Adipocyte (in vitro differentiated cells): ENCODE results near the gene PLCL1.

Experiments
- DNase-seq: peaks from one replicate; pipeline ENCODE4 v3.0.0-alpha.2; 2015; ENCODE audit warnings: low read depth
- H3K27me3 ChIP-seq: replicated peaks from 2 replicates; pipeline ENCODE4 v1.7.0; 2013; ENCODE audit warnings: mild to moderate bottlenecking, low read length, moderate library complexity; ENCODE audit not compliant: control insufficient read depth, insufficient read depth
- H3K36me3 ChIP-seq: 2 replicates; pipeline ENCODE4 v1.7.0; 2013; ENCODE audit warnings: low read length, mild to moderate bottlenecking, moderate library complexity; ENCODE audit not compliant: control insufficient read depth, insufficient read depth, severe bottlenecking
- H3K4me1 ChIP-seq: 2 replicates; pipeline ENCODE4 v1.7.0; 2013; ENCODE audit warnings: mild to moderate bottlenecking, low read length, moderate library complexity; ENCODE audit not compliant: control insufficient read depth, insufficient read depth
- H3K4me3 ChIP-seq: 2 replicates; pipeline ENCODE4 v1.7.0; 2013; ENCODE audit warnings: mild to moderate bottlenecking, low read length, moderate library complexity
- H3K9ac ChIP-seq: 2 replicates; pipeline ENCODE4 v1.7.0; 2013; ENCODE audit warnings: mild to moderate bottlenecking, low read length, moderate library complexity
- H3K9me3 ChIP-seq: 2 replicates; pipeline ENCODE4 v1.7.0; 2013; ENCODE audit warnings: mild to moderate bottlenecking, low read length, moderate library complexity; ENCODE audit not compliant: control insufficient read depth

PLCL1 gene

DNA sequence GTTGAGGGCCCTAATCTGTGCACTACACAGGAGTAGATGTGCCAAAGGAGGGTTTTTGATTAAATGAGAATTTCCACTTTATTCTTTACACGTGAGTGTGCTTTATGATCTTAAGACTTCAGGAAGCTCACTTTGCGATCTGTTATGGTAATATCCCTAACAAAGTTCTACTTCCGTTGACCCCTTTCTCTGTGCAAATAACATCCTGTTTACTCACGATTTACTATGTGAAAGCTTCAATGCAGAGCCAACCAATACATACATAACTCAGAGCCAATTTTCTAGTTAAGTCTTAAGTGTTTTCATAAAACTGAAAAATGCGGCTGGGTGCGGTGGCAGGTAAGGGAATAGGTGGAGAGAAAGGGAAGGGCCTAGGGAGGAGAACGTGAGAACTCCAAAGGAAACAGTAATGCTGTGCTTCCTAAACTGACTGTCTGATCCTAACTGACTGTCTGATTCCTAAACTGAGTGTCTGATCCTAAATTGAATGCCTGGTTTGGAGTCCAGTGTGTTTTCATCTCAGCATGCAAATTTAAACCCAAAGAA is 87.6 kb downstream of the PLCL1 start:
- H3K4me1 ChIP-seq = peaks cover 15% of the 10 kb centered on the region
- no peak for DNase-seq
- no peaks in the 10 kb centered on the region for H3K36me3 ChIP-seq
- no peak overlapping the region for H3K4me3 ChIP-seq
- no peak overlapping the region for H3K9ac ChIP-seq
- H3K27me3 ChIP-seq = no peaks in the 10 kb centered on the region
- H3K9me3 ChIP-seq = no peaks in the 10 kb centered on the region

- Histone ChIP-seq H3K9me3 (no peaks in the 10 kb centered on the region), H3K9ac (no peak overlapping the region), H3K4me3 (no peak overlapping the region), H3K27me3 (no peaks in the 10 kb centered on the region), H3K36me3 (no peaks in the 10 kb centered on the region), H3K4me1 (peaks cover 10% of the 10 kb centered on the region)
- no peak for DNase-seq
Observed at GRCh38 chr2:197893403-197894177, 89.2 kb downstream of the PLCL1 start.

DNA sequence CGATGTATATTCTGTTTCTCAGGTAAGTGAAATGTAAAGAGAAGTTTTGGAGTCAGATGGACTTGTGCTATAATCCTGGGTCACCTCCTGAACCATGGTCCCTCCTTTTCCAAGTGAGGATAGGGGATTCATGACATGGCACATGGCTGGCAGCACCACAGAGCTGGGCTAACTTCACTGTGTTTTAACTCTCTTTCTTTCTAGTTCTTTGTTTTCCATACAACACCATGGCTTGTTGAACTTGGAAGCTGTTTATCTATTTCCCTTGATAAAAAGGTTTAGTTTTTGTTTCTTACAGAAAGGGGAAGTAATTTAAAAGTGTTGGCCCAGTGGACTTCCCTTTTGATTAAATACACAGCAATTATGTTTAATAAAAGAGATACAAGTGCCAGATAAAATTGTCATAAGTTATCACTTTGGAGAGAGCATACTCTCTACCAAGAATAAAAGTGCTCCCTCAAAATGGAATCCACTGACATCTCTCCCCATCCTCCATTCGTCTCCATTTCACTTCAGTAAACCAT is 90.4 kb downstream of the PLCL1 start:
- no peak for DNase-seq
- H3K9ac ChIP-seq = no peak overlapping the region
- no peak overlapping the region for H3K4me3 ChIP-seq
- H3K27me3 ChIP-seq = no peaks in the 10 kb centered on the region
- H3K4me1 ChIP-seq = no peaks in the 10 kb centered on the region
- no peaks in the 10 kb centered on the region for H3K36me3 ChIP-seq
- no peaks in the 10 kb centered on the region for H3K9me3 ChIP-seq

DNA sequence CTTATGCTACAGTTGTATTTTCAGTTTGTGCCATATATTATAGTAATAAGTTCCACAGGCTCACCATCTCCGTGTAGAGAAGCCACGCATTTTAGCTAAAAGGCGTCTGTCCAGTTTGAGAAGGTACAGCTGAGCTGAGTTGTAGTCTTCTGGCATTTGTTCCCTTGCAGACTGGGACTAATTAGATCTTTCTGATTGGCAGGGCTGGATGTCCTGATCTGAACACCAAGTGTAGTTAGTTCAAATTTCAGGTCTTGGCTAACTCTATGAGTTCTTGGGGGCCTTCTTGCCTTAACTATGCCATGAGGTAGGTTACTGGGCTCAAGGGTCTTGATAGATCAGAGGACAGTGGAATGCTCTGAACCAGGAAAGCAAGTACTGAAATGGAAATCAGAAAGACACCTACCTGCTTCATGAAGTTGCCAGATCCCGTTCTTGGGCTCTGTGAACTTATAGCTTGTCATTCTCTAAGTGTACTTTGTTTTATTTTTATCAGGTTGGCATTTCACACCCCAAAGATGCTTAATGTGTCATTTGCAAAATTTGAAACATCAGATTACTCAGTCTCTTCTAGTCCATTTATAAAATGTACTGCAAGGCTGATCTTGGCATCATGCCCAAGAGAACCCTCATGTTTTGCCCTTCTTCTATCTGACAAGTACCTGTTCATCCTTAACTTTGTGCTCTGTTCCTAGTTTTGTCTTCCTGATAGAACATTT is 93.7 kb downstream of the PLCL1 start:
- DNase-seq = no peak
- Histone ChIP-seq H3K9me3 (no peaks in the 10 kb centered on the region), H3K9ac (no peak overlapping the region), H3K4me3 (no peak overlapping the region), H3K27me3 (no peaks in the 10 kb centered on the region), H3K36me3 (no peaks in the 10 kb centered on the region), H3K4me1 (no peaks in the 10 kb centered on the region)

DNA sequence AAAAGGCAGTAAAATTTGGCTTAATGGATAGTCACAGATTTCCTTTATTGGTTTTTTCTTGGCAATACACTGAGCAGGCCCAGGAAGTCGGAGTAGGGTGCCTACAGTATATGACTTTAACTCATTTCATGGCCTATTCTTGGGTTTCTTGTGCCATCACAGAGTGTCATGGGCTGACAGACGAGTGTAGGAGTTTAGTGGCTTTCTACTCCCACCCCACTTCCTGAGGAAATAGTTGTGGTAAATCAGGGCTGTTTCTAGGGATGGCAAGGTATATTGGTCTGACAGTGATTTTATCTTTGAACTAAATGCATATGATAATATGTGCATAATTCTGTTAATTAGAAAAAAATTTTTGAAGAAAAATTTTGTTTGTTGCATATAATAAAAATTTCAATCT is 100.1 kb downstream of the PLCL1 start:
- DNase-seq = no peak
- Histone ChIP-seq H3K4me3 (no peak overlapping the region), H3K9ac (no peak overlapping the region), H3K27me3 (no peaks in the 10 kb centered on the region), H3K36me3 (no peaks in the 10 kb centered on the region), H3K9me3 (no peaks in the 10 kb centered on the region), H3K4me1 (peaks cover 16% of the 10 kb centered on the region)

GRCh38 chr2:197908156-197908555 is 103.8 kb downstream of the PLCL1 start:
- no peaks in the 10 kb centered on the region for H3K27me3 ChIP-seq
- DNase-seq = no peak
- H3K36me3 ChIP-seq = no peaks in the 10 kb centered on the region
- no peak overlapping the region for H3K4me3 ChIP-seq
- peaks cover 24% of the 10 kb centered on the region for H3K4me1 ChIP-seq
- no peak overlapping the region for H3K9ac ChIP-seq
- no peaks in the 10 kb centered on the region for H3K9me3 ChIP-seq

GRCh38 chr2:197908990-197909776 is 104.8 kb downstream of the PLCL1 start:
- H3K9ac ChIP-seq = no peak overlapping the region
- H3K9me3 ChIP-seq = no peaks in the 10 kb centered on the region
- H3K4me3 ChIP-seq = no peak overlapping the region
- DNase-seq = peak; percentile 83
- no peaks in the 10 kb centered on the region for H3K27me3 ChIP-seq
- H3K4me1 ChIP-seq = peaks cover 24% of the 10 kb centered on the region
- no peaks in the 10 kb centered on the region for H3K36me3 ChIP-seq

DNA sequence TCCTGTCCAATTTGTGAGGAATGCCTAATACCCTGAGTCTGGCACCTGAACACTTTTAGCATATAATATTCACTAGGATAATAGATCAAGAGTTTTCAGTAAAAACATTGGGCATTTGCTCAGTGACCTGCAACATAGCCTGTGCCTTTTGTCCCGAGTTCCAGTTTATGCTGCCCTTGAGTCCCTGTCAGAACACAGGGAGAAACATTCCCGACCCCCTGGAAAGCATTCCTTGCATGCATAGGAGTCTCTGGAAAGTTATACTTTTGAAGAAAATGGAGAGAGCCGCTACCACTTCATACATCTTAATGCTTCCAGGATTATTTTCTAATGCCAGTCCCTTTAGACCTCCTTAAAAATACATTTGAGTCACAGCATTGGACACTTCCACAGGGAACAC is 107.3 kb downstream of the PLCL1 start:
- DNase-seq = no peak
- no peaks in the 10 kb centered on the region for H3K27me3 ChIP-seq
- no peaks in the 10 kb centered on the region for H3K9me3 ChIP-seq
- no peak overlapping the region for H3K9ac ChIP-seq
- H3K4me1 ChIP-seq = peaks cover 44% of the 10 kb centered on the region
- no peak overlapping the region for H3K4me3 ChIP-seq
- H3K36me3 ChIP-seq = no peaks in the 10 kb centered on the region

GRCh38 chr2:197913084-197913483 is 108.7 kb downstream of the PLCL1 start:
- Histone ChIP-seq H3K4me3 (no peak overlapping the region), H3K9me3 (no peaks in the 10 kb centered on the region), H3K9ac (no peak overlapping the region), H3K36me3 (no peaks in the 10 kb centered on the region), H3K4me1 (peaks cover 46% of the 10 kb centered on the region), H3K27me3 (no peaks in the 10 kb centered on the region)
- DNase-seq = no peak

DNA sequence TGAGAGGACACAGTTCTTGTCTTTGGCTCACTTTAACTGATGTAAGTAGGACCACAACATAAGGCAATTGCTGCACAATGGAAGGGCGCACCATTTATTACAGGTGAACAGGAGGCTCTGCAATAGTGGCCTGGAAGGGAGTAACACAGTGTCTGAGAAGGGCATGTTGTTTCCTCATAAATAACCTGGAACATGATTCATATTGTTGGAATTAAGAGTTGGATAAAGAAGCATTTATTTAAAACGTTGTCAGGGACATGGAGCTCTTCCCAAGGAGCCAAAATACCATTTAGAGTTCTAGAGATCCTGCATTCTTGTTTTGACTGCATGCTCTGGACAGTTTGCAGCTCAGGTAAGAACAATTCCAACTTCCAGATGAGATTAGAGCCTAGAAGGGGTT is 110.4 kb downstream of the PLCL1 start:
- Histone ChIP-seq H3K9me3 (no peaks in the 10 kb centered on the region), H3K27me3 (no peaks in the 10 kb centered on the region), H3K4me1 (peaks cover 32% of the 10 kb centered on the region), H3K36me3 (no peaks in the 10 kb centered on the region), H3K9ac (no peak overlapping the region), H3K4me3 (no peak overlapping the region)
- DNase-seq = no peak
